Measurements from ENCODE around the gene EPHB2. TPM values are rescaled to one million over a fixed set of nuclear protein-coding genes. Genes with fewer than 3 reads are reported as not detected.
A peak's percentile ranks its signal among the peaks of the same experiment; 100 is the strongest.

The EPHB2 gene
- polyA plus RNA-seq, 4 donors = 12.4 to 67.9 (median 14.5) TPM

GRCh38 chr1:22815043-22815365, 104.4 kb downstream of the EPHB2 start:
- DNase-seq (ENCODE audit: low read depth in 4 of 4, low spot score in 3 of 4) = no peak

- no peak for DNase-seq (ENCODE audit: low read depth in 4 of 4, low spot score in 3 of 4)
Measured at GRCh38 chr1:22815421-22816066, 104.9 kb downstream of the EPHB2 start.

DNA sequence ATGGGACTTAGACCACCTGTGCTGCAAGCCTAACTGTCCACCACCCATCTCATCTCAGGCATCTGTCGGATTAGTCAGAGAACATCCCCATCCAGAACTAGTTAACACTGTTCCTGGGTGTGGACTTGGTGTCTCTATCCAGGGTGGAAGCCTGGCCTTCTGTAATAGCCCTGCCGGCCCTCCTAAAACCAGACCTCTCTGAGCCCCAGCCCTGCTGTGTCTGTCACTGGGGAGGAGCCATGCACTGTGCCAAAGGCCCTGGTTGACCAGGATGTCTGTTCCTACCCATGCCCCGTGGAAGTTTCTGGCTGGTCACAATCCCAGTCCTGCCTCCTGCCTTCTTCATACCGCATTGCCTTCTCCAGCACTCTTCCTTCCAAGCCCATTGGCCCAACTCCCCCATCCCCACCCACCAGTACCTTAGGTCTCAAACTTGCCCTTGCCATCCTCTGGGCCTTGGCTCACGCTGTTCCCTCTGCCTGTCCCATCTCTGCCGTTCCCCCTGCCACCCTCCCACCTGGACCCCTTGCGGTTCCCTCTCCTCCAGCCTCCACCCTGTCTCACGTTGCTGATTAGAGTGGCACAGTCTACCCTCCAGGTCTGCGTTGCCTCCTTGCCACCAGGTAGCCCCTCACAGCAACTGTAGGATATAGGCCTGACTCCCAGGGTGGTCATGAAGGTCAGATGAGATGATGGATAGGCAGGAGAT, 105.6 kb downstream of the EPHB2 start:
- no peak for DNase-seq (ENCODE audit: low read depth in 4 of 4, low spot score in 3 of 4)

DNA sequence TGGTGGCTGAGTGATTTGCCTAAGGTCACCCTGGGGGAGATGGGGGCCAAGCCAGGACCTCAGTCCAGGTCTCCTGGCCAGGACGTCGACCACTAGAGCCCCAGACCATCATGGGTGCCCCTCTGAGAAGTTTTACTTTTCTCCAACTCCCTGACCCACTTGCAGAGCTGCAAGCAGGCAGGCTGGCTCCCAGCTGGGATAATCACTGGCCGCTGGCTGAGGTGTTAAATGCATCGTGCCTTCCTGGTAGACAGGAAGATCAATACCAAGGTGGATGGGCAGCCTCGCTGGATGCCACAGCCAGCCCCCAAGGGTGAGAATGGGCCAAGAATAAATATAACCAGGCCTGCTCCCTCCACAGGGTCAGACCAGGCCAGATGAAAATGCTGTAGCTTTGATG, 106.2 kb downstream of the EPHB2 start:
- no peak for DNase-seq (ENCODE audit: low read depth in 4 of 4, low spot score in 3 of 4)

GRCh38 chr1:22817462-22817861, 106.8 kb downstream of the EPHB2 start:
- no peak for DNase-seq (ENCODE audit: low read depth in 4 of 4, low spot score in 3 of 4)

DNA sequence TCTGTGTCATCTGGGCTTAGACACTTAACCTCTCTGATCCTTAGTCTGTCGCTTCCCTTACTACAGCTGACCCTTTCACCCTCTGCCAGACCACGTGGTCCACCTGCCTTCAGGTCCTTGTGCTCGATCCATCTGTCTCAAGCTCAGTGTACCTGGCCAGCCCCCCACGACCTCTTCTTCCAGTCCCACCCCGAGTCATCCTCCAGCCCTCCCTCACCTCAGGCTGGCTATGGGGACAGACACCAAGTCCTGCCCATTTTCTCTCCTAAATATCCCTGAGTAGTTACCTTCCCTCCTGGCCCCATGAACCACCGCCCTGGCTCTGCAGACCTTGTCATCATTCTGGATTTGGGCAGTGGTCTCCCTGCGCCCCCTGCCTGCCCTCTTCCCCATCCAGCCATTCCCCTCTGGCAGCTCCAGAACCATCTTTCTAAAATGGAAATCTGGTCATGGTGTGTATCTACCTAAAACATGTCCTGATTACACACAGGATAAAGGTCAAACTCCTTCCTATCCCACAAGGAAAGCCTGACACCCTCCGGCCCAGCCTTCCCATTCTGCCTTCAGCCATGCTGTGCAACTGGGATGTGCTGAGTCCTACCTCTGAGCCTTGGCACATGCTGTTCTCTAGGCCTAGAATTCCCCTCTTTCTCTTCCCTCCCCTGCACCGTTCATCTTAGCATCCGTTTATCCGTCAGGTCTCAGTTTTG, 107.6 kb downstream of the EPHB2 start:
- DNase-seq (ENCODE audit: low read depth in 4 of 4, low spot score in 3 of 4) = no peak

DNA sequence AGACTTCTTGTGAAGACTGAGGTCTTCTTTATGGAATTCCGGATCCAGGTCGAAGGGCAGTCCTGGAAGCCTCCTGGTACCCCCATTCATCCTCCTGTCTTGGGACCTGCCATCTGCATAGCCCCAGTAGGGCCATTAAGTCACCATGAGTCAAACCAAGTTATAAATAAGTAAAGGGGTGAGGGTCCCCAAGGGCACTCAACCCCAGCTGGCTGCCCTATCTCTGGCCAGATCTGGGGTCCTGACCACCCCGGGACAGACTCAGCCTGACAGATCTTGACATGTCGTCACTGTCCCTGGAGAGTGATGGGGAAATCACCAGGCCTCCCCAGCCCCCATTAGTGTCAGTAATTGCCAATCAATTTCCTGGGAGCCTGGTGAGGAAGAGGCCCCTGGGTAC, 108.7 kb downstream of the EPHB2 start:
- DNase-seq (ENCODE audit: low read depth in 4 of 4, low spot score in 3 of 4) = no peak

- DNase-seq (ENCODE audit: low read depth in 4 of 4, low spot score in 3 of 4) = no peak
Measured at GRCh38 chr1:22821027-22821426, 110.4 kb downstream of the EPHB2 start.

GRCh38 chr1:22822371-22822770, 111.7 kb downstream of the EPHB2 start:
- no peak for DNase-seq (ENCODE audit: low read depth in 4 of 4, low spot score in 3 of 4)

GRCh38 chr1:22824466-22824865, 113.8 kb downstream of the EPHB2 start:
- DNase-seq (ENCODE audit: low read depth in 4 of 4, low spot score in 3 of 4) = no peak

GRCh38 chr1:22824975-22825374, 114.3 kb downstream of the EPHB2 start:
- DNase-seq (ENCODE audit: low read depth in 4 of 4, low spot score in 3 of 4) = no peak

DNA sequence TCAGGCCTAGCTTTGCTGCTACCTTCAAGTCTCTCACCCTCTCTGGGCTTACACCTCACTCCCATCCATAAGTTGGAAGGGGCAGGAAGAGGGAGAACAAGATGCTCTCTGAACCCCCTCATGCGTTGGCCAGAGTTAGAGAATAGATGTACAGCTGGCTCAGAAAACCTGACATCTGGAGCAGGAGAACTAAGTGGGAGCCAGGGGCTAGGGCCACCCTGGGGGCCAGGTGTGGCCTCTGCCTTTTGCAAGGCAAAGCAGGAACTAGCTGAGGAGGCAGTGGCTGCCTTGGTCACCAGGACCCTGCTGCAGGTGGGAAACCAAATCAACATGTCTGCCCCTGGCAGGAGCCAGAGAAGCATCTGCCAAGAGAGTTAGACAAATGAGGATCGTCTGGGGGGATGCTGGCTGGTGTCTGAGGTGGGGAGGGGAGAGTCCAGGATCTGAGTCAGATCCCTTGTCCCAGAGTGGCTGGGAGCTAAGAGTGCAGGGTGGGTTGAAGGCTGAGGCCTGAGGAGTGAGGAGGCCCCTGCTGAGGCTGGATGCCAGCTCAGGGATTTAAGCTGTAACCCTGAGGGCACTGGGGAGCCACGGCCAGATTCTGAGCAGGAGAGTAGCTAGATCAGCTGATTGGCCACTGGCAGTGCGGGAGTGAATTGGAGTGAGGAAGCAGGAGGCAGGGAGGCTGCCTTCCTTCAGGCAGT, 115.0 kb downstream of the EPHB2 start:
- no peak for DNase-seq (ENCODE audit: low read depth in 4 of 4, low spot score in 3 of 4)

DNA sequence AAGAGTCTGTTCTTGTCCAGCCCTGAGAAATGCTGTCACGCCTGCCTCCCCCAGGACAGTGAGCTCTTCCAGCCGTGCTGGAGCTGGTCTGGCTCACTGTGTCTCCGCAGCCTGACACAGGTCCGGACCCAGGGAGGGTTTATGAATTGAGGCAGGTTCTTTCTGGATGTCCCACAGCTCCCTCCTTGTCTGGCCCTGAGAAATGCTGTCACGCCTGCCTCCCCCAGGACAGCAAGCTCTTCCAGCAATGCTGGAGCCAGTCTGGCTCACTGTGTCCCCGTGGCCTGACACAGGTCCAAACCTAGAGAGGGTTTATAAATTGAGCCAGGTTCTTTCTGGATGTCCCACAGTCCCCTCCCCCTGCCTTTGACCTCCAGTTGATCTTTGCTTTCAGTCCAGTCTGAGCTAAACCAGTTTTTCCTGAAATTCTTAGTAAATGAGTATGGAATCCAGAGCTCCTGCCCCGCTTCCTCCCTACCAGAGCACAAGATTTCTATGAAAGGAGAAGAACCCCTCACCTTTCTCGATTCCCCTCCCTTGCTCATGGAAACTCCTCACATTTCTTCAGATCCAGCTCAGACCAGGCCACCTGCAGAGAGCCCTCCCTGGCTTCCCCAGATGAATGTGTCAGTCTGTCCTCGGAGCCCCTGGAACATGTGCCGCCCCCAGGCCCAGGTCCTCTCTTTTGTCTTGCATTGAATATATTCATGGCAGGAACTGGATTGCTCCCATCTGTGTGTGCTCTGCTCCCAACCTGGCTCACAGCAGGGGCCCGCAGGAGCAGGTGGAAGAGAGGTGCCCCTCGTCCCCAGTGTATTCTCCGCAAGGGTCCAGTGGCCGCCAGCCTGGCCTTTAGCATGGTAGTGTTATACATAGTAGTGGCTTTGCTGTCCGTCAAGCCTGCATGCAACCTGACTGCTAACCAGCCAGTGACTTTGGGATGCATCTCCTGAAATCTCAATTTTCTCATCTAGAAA, 116.3 kb downstream of the EPHB2 start:
- DNase-seq (ENCODE audit: low read depth in 4 of 4, low spot score in 3 of 4) = peak; percentile 54 to 72 (median 62)

DNA sequence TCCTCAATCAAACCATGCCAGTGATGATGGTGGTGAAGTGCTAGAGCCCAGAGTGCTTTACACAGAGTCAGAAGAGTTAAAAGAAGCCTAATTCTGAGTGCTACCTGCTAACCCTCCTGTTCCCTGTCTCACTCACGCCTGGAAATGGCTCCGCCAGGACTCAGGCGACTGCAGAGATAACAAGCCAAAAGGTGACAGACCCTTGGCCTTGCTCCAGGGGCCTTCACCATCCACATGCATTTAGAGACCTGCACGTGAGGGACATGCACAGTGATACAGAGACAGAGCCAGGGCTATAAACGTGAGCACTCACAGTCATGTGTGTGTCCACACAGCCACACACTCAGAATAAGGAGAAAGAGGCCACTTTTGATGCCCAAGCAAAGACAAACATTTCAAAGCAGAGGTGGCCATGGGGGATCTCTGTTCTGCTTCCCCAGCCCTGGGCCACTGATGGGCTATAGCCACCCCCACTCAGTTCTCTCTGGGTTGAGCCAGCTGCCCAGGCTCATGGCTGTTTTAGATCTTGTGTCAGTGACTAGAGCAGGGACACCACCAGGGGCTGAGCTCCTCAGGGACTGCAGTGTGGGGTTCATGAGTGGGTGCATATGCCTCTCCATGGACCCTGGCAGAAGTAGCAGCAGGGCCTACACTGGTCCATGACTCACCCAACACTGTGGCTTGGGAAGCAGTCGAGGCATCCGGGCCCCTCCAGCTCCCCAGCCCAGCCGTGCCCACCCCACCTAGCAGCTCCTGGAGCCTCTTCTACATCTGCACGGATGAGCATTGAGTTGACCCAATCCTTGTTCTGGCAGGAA, 117.2 kb downstream of the EPHB2 start:
- DNase-seq (ENCODE audit: low read depth in 4 of 4, low spot score in 3 of 4) = no peak

DNA sequence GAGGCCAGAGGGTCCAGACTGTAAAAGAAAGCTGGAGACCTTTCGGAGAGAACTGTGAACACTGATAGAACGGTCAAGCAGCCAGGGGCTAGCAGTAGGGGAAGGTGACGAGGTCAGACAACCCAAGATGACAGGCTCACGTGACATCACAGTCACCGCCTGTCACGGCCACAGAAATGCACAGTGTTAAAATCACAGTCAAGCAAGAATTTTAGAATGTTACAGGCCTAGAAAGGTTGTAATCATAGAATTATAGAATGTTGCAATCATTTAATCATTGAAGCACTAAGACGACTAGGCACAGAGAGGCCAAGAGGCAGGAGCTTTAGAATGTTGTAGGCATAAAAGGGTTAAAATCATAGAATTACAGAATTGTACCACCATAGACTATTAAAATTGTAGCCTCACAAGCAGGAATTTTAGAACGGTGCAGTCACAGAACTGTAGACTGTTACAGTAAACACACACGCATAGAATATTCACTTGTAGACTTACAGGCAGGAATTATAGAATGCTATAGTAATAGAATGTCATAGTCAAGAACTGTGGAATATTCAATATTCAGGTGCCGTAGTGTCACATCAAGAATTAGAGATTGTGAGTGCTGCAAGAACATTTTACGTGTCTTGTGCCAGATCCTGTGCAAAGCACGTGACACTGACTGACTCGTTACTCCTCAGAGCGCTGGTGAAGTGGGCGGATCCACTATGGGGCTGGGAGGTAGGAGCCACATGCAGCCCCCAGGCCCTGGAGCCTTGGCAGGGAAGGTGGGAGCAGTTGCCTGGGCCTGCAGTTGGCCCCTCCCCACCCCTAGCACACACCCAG, 118.1 kb downstream of the EPHB2 start:
- DNase-seq (ENCODE audit: low read depth in 4 of 4, low spot score in 3 of 4) = no peak

GRCh38 chr1:22829309-22829989, 118.8 kb downstream of the EPHB2 start:
- DNase-seq (ENCODE audit: low read depth in 4 of 4, low spot score in 3 of 4) = no peak

GRCh38 chr1:22830041-22830566, 119.5 kb downstream of the EPHB2 start:
- DNase-seq (ENCODE audit: low read depth in 4 of 4, low spot score in 3 of 4) = no peak
